PC-3 (cell line): ENCODE measurements around the gene EMC9. TPM values are rescaled to one million over a fixed set of nuclear protein-coding genes. Genes with fewer than 3 reads are reported as not detected.

Source experiments
- ATAC-seq: fragments of 200-7000 bp; cut with Tn5 transposase; 2 replicates; pipeline ENCODE4 v1.9.1; 2020; ENCODE audit warnings: mild to moderate bottlenecking, moderate library complexity
- BruUV-seq: library from RNA; stranded (reverse); fragments of 400-500 nt; replicated peaks from 2 replicates; lab custom pipeline; 2021; lab: Mats Ljungman, UMichigan
- CTCF ChIA-PET: fragments of 300-600 bp; sonication (Branson Sonifier 250); formaldehyde crosslinking; loops from one replicate; lab custom pipeline; 2022; ENCODE audit warnings: antibody characterized with exemption; lab: Charles Lee
- POLR2A ChIA-PET: fragments of 300-600 bp; sonication (Branson Sonifier 250); formaldehyde crosslinking; loops from one replicate; lab custom pipeline; 2022; ENCODE audit warnings: antibody characterized with exemption; ENCODE audit not compliant: unreplicated experiment; lab: Charles Lee
- DNase-seq: peaks from one replicate; pipeline ENCODE4 v3.0.0-alpha.2; 2015
- H2AFZ ChIP-seq: fragments of 300-600 bp; sonication (generic); 2 replicates; pipeline ENCODE4 v1.6.0; 2016; ENCODE audit warnings: antibody characterized with exemption, low read length
- H3F3A ChIP-seq: fragments of 300-600 bp; sonication (generic); one replicate; pipeline ENCODE4 v1.6.0; 2017; ENCODE audit warnings: antibody characterized with exemption, low read length, control low read depth, mild to moderate bottlenecking; ENCODE audit not compliant: unreplicated experiment
- H3K27ac ChIP-seq: fragments of 300-600 bp; sonication (generic); 2 replicates; pipeline ENCODE4 v1.5.1; 2016; ENCODE audit warnings: mild to moderate bottlenecking, low read length
- H3K27me3 ChIP-seq: fragments of 300-600 bp; sonication (generic); 2 replicates; pipeline ENCODE4 v1.6.1; 2016; ENCODE audit warnings: low read length, mixed read lengths
- H3K36me3 ChIP-seq: fragments of 300-600 bp; sonication (generic); 2 replicates; pipeline ENCODE4 v1.6.1; 2016; ENCODE audit warnings: low read depth, mixed run types, low read length, mixed read lengths
- H3K4me1 ChIP-seq: fragments of 300-600 bp; sonication (generic); 2 replicates; pipeline ENCODE4 v1.5.1; 2016; ENCODE audit warnings: low read length; ENCODE audit not compliant: insufficient read depth
- H3K4me2 ChIP-seq: fragments of 300-600 bp; sonication (generic); 2 replicates; pipeline ENCODE4 v1.6.0; 2016; ENCODE audit warnings: low read length
- H3K4me3 ChIP-seq: fragments of 300-600 bp; sonication (generic); 2 replicates; pipeline ENCODE4 v1.5.1; 2016; ENCODE audit warnings: mild to moderate bottlenecking, low read length, mixed read lengths
- H3K79me2 ChIP-seq: fragments of 300-600 bp; sonication (generic); 2 replicates; pipeline ENCODE4 v1.6.1; 2017; ENCODE audit warnings: low read length, mixed read lengths
- H3K9ac ChIP-seq: fragments of 300-600 bp; sonication (generic); 2 replicates; pipeline ENCODE4 v1.6.0; 2016; ENCODE audit warnings: mild to moderate bottlenecking, low read length
- H3K9me2 ChIP-seq: fragments of 300-600 bp; sonication (generic); replicated peaks from 2 replicates; pipeline ENCODE4 v1.6.1; 2016; ENCODE audit warnings: mixed run types, low read length, mixed read lengths
- H3K9me3 ChIP-seq: fragments of 300-600 bp; sonication (generic); 2 replicates; pipeline ENCODE4 v1.6.1; 2016; ENCODE audit warnings: low read length, mixed read lengths
- H4K20me1 ChIP-seq: fragments of 300-600 bp; sonication (generic); 2 replicates; pipeline ENCODE4 v1.6.1; 2016; ENCODE audit warnings: low read length, mixed read lengths
- EZH2 ChIP-seq: fragments of 300-600 bp; sonication (generic); IDR thresholded peaks from one replicate; pipeline ENCODE4 v1.6.1; 2017; ENCODE audit warnings: antibody characterized with exemption, mild to moderate bottlenecking, low read length; ENCODE audit not compliant: unreplicated experiment
- EZH2phosphoT487 ChIP-seq: fragments of 300-600 bp; sonication (generic); IDR thresholded peaks from 2 replicates; pipeline ENCODE4 v1.6.1; 2018; ENCODE audit warnings: mild to moderate bottlenecking, antibody characterized with exemption, low read length, borderline replicate concordance
- intact Hi-C: fragments of 100-400 bp; cut with micrococcal nuclease; formaldehyde crosslinking; loops from 2 replicates; pipeline ENCODE4 v1.9.0; 2023
- total RNA-seq: library from RNA; depleted of rRNA; stranded (reverse); fragments of >200 nt; gene quantifications from 2 replicates; pipeline ENCODE4 v1.2.3, GENCODE V29; 2014
- TF ChIP-seq, protein P1 (sequence below): fragments of 300-600 bp; sonication (generic); conservative IDR thresholded peaks from 2 replicates; pipeline ENCODE4 v1.5.1; 2017; ENCODE audit warnings: antibody characterized with exemption, low read depth, mild to moderate bottlenecking, low read length

Gene EMC9
- total RNA-seq, 1 experiment from 2014 or later, result 30.1 TPM

DNA sequence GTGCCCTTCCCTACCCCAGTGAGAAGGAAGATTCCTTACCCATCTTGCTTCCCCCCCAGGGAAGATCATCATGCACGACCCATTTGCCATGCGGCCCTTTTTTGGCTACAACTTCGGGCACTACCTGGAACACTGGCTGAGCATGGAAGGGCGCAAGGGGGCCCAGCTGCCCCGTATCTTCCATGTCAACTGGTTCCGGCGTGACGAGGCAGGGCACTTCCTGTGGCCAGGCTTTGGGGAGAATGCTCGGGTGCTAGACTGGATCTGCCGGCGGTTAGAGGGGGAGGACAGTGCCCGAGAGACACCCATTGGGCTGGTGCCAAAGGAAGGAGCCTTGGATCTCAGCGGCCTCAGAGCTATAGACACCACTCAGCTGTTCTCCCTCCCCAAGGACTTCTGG is 37.9 kb downstream of the EMC9 start:
- H3F3A ChIP-seq, result no peaks in the 10 kb centered on the region
- H2AFZ ChIP-seq, result no peak overlapping the region
- no peaks in the 10 kb centered on the region for H3K9me3 ChIP-seq
- no peaks in the 10 kb centered on the region for H4K20me1 ChIP-seq
- H3K4me1 ChIP-seq, result peaks cover 4% of the 10 kb centered on the region; the same call in 1 of the 2 replicates
- no peak overlapping the region for H3K9ac ChIP-seq
- ChIA-PET POLR2A (no interaction called here), CTCF (no interaction called here)
- no peak overlapping the region for H3K27ac ChIP-seq
- no peak overlapping the region for H3K4me2 ChIP-seq
- no peak for DNase-seq
- intact Hi-C loops, result no loop called here
- H3K36me3 ChIP-seq, result no peaks in the 10 kb centered on the region
- H3K4me3 ChIP-seq, result no peak overlapping the region
- no peaks in the 10 kb centered on the region for H3K9me2 ChIP-seq
- H3K27me3 ChIP-seq, result no peaks in the 10 kb centered on the region
- BruUV-seq, result TSS peak; percentile 12
- TF ChIP-seq EZH2 (no peak), EZH2phosphoT487 (no peak)
- TF ChIP-seq, protein P1, sequence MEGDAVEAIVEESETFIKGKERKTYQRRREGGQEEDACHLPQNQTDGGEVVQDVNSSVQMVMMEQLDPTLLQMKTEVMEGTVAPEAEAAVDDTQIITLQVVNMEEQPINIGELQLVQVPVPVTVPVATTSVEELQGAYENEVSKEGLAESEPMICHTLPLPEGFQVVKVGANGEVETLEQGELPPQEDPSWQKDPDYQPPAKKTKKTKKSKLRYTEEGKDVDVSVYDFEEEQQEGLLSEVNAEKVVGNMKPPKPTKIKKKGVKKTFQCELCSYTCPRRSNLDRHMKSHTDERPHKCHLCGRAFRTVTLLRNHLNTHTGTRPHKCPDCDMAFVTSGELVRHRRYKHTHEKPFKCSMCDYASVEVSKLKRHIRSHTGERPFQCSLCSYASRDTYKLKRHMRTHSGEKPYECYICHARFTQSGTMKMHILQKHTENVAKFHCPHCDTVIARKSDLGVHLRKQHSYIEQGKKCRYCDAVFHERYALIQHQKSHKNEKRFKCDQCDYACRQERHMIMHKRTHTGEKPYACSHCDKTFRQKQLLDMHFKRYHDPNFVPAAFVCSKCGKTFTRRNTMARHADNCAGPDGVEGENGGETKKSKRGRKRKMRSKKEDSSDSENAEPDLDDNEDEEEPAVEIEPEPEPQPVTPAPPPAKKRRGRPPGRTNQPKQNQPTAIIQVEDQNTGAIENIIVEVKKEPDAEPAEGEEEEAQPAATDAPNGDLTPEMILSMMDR, result no peak
- no peaks in the 10 kb centered on the region for H3K79me2 ChIP-seq
- no peak for ATAC-seq

DNA sequence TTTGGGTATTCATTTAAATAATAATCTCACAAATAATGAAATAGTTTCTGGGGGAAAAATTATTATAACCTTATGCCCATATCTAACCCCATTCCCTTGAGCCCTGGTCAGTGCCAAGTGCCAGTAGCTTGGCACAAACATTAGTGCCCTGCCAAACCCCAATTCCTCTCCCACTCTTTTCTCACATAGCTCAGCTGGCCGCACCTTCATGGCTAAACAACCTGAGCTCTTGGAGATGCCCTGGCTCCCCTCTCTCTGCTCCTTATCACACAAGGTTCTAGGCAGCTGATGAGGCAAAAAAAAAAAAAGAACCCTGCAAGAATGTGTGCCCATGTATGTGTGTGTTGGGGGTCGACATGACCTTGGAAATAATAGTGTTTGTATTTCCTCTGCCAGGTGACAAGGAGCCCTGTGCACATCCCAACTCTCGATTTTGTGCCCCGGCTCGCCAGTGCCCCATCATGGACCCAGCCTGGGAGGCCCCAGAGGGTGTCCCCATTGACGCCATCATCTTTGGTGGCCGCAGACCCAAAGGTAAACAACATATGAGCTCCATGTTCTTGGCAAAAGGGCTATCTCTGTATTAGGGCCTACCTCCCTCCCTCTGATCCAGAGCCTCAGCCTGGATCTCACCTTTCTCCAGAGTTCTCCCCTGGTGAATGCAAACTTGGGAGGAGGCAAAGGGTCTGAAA is 38.9 kb downstream of the EMC9 start:
- Histone ChIP-seq H2AFZ (no peak overlapping the region), H3K79me2 (no peaks in the 10 kb centered on the region), H3K4me3 (no peak overlapping the region), H3K27ac (no peak overlapping the region), H3K4me2 (no peak overlapping the region), H3K9ac (no peak overlapping the region), H3K4me1 (peaks cover 3% of the 10 kb centered on the region; the same call in 1 of the 2 replicates), H3K36me3 (no peaks in the 10 kb centered on the region), H4K20me1 (no peaks in the 10 kb centered on the region), H3K27me3 (no peaks in the 10 kb centered on the region), H3F3A (no peaks in the 10 kb centered on the region), H3K9me2 (no peaks in the 10 kb centered on the region), H3K9me3 (no peaks in the 10 kb centered on the region)
- no TSS peak for BruUV-seq
- no peak for ATAC-seq
- TF ChIP-seq, protein P1, result no peak
- no peak for TF ChIP-seq EZH2
- TF ChIP-seq EZH2phosphoT487, result no peak
- POLR2A ChIA-PET, result no interaction called here
- intact Hi-C loops, result no loop called here
- no peak for DNase-seq
- CTCF ChIA-PET, result no interaction called here

DNA sequence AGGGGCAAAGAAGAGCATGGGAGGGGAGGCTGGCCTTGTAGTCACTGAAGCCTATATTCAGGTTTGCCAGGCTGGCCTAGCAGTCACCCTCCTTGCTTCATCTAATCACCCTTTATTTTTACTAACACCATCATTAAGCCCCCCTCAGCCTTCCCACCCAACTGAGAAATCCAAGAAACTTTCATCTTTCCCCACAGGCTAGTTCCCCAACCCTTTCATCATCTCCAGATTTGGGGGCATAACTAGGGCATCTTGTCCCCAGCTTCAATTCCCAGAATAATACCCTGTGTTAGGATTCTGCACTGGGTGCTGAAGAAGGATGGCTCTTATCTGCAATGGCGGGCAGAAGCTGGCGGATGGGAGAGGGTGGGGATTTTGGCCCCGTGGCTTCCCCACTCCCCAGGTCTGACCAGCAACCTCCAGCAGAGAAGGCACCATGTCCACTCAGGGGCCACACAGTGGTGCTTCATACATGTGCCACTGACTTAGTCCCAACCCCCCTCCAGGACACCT is 40.4 kb downstream of the EMC9 start:
- DNase-seq, result no peak
- no peaks in the 10 kb centered on the region for H3K9me2 ChIP-seq
- no peaks in the 10 kb centered on the region for H3K4me1 ChIP-seq
- ATAC-seq, result no peak
- H4K20me1 ChIP-seq, result no peaks in the 10 kb centered on the region
- no TSS peak for BruUV-seq
- H3F3A ChIP-seq, result no peaks in the 10 kb centered on the region
- POLR2A ChIA-PET, result no interaction called here
- intact Hi-C loops, result no loop called here
- H3K27me3 ChIP-seq, result no peaks in the 10 kb centered on the region
- CTCF ChIA-PET, result no interaction called here
- no peaks in the 10 kb centered on the region for H3K36me3 ChIP-seq
- no peaks in the 10 kb centered on the region for H3K9me3 ChIP-seq
- H3K9ac ChIP-seq, result no peak overlapping the region
- TF ChIP-seq EZH2phosphoT487 (no peak), EZH2 (no peak)
- TF ChIP-seq, protein P1, result no peak
- H3K27ac ChIP-seq, result no peak overlapping the region
- no peak overlapping the region for H2AFZ ChIP-seq
- no peaks in the 10 kb centered on the region for H3K79me2 ChIP-seq
- H3K4me3 ChIP-seq, result no peak overlapping the region
- H3K4me2 ChIP-seq, result no peak overlapping the region
